DMS 273 (cell line): ENCODE results near the gene KPNA6.
"Not testable (repeated sequence)": the region's sequence is repeated elsewhere in the genome, so short reads cannot be mapped to it uniquely, and the experiment has no call there.

Experiments used
- DNase-seq: peaks from one replicate; lab custom pipeline; 2025; ENCODE audit not compliant: unreplicated experiment; lab: John Stamatoyannopoulos, UW

Gene KPNA6

DNA sequence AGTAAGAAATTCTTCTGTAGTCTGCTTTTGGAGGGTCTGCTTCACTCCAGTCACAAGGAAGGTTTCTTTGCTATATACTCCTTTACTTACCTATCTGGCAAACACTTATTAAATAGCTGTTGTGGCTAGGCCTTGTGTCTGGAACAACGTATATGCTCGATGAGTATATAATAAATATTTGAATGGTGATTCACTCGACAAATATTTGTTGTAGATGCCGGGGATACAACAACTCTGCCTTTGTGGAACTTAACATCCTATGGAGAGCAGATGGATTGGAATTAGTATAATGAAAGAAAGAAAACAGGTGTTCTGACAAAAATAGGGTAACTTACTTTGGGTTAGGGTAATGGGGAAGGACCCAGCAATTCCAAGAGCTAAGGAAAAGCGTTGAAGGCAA, 31.1 kb downstream of the KPNA6 start:
- DNase-seq = no peak

DNA sequence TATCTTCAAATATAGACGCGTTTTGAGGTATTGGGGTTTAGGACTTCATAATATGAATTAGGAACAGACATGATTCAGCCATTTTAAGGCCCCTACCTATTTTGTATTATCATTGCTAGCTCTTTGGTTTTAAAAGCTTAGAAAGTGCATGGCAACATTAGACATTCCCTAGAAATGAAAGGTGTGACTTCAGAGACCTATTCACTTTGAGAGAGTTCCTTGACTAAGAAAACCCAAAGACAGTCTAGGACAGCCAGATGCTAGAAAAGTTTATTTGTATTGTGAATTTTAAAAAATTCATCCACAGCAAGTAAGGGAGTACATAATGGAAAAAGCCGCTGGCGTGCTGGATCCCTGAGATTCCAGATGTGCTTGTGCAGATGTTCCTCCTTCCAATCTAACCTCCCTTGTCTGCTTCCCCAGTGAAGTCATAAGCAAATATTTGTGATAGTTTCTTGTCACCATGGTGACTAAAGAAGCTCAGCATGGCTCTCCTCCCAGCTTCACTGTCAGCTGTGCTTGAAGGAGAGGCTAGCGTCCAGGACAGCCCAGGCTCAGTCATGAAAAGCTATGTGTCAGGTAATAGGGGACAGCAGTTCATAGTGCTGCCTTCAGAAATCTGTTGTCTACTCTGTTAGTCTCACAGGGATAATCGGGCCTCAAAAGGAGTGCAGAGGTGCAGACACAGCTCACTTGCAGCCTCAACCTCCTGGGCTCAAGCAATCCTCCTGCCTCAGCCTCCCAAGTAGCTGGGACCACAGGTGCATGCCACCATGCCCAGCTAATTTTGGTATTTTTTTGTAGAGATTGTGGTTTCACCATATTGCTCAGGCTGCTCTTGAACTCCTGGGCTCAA, 34.8 kb downstream of the KPNA6 start:
- peak; percentile 56 for DNase-seq

DNA sequence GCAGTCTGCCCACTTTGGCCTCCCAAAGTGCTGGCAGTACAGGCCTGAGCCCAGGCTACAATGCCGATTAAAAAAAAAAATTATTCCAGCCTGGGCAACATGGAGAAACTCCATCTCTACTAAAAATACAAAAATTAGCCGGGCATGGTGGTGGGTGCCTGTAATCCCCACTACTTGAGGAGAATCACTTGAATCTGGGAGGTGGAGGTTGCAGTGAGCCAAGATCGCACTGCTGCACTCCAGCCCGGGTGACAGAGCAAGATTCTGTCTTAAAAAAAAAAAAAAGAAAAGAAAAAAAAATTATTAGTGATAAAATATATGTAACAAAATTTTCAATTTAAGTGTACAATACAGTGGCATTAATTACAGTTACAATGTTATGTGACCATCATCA, 35.4 kb downstream of the KPNA6 start:
- DNase-seq = not testable (repeated sequence)

DNA sequence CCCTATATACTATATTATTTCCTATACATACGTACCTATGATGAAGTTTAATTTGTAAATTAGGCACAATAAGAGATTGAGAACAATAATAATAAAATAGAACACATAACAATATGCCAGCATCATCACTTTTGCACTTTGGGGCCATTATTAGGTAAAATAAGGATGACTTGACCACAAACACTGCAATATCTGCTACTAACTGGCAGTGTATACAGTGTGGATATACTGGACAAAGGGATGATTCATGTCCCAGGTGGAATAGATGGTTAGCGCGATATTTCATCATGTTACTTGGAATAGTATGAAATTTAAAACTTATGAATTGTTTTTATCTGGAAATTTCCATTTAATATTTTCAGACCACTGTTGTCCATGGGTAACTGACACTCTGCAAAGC, 36.2 kb downstream of the KPNA6 start:
- DNase-seq = no peak

DNA sequence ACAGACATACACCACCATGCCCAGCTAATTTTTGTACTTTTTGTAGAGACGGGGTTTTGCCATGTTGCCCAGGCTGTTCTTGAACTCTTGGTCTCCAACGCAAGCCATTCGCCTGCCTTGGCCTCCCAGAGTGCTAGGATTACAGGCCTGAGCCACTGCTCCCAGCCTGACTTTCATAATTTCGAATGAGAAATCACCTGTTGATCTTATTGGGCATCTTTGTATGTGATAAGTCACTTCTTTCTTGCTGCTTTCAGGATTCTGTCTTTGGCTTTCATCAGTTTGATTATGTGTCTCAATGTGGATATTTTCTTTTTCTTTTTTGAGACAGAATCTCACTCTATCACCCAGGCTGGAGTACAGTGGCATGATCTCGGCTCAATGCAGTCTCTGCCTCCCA, 39.9 kb downstream of the KPNA6 start:
- not testable (repeated sequence) for DNase-seq

DNA sequence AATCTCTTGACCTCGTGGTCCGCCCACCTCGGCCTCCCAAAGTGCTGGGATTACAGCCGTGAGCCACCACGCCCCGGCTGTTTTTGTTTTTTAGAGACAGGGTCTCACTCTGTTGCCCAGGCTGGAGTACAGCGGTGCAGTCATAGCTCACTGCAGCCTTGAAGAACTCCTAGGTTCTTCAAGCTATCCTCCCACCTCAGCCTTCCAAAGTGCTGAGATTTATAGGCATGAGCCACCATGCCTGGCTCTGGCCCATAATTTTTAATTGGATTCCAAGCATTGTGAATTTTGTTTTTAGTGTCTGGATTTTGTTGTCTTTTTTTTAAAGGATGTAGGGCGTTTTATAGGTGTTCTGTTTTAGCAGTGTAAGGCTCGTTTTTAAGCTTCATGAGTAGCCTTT, 43.0 kb downstream of the KPNA6 start:
- no peak for DNase-seq

DNA sequence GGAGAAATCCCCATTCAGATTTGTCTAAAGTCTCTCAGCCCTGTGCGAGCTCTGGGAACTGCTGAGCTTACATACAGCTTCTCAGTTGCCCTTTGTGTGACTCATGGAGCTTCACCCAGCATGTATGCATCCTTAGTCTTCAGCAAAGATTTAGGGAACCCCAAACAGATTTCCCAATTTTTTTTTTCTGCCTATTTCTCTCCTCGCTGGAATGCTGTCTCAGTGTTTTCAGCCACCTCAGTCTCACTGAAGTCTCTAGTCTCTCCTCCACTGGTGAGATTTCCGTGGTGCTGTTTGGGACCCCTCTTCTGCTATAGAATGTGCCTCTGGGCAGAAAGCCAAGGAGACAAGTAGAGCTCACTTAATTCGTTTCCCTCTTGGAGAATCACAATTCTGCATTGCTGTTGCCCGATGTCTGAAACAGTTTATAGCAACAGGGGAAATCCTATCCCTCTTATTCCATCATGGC, 43.5 kb downstream of the KPNA6 start:
- peak; percentile 66 for DNase-seq

DNA sequence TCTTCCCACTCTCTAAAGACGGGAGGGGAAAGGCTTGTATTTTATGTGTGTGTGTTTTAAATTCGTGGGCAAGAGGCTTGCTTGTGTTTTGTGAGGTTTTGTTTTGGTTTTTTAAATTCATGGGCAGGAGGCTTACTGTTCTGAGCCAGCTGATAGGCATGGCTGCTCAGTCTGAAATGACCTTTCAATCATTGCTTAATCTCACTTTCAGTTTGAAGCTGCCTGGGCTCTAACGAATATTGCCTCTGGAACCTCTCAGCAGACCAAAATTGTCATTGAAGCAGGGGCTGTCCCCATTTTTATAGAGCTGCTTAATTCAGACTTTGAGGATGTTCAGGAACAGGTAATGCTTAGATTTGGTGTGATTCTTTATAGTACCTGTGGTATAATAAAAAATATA, 51.3 kb downstream of the KPNA6 start:
- DNase-seq = no peak

DNA sequence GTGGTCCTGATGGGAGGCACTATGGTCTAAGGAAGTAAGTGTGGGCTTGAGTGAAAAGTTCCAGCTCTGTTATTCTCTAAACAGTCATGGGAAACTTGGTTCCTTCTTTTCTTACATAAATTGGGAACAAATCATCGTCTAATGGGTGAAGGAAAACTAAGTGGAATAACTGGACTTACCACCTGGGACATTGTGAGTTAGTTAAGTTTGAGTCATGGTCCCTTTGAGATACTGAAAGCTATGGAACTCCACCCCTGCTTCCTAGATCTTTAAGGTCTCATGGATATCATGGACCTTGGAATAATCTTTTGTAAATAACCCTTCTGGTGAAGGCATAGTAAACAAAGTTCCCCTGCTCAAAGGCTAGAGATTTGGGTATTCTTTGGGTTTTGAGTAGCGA, 55.5 kb downstream of the KPNA6 start:
- DNase-seq = no peak

DNA sequence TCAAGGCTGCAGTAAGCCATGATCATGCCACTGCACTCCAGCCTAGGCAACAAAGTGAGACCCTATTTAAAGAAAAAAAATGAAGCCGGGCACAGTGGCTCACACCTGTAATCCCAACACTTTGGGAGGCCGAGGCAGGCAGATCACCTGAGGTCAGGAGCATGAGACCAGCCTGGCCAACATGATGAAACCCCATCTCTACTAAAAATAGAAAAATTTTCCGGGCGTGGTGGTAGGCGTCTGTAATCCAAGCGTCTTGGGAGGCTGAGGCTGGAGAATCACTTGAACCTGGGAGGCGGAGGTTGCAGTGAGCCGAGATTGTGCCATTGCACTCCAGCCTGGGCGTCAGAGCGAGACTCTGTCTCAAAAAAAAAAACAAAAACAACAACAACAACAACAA, 57.8 kb downstream of the KPNA6 start:
- DNase-seq = not testable (repeated sequence)

DNA sequence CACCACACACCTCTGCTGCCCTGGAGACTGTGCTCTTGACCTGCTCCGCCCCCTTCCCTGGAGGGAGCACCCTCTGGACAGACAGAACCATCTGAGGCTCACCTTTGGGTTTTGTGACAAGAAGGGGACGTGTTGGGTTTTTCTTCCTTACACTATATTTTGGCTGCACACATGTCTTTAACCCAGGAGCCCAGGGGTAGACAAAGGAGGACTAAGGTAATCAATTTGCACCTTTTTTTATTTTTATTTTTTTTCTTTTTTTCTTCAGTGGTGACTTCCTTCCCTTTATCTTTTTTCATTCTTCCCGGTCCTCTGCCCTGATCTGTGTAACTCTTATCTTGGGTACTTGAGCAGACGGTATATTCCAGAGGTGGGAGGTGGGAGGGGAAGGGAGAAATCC, 63.1 kb downstream of the KPNA6 start:
- no peak for DNase-seq

DNA sequence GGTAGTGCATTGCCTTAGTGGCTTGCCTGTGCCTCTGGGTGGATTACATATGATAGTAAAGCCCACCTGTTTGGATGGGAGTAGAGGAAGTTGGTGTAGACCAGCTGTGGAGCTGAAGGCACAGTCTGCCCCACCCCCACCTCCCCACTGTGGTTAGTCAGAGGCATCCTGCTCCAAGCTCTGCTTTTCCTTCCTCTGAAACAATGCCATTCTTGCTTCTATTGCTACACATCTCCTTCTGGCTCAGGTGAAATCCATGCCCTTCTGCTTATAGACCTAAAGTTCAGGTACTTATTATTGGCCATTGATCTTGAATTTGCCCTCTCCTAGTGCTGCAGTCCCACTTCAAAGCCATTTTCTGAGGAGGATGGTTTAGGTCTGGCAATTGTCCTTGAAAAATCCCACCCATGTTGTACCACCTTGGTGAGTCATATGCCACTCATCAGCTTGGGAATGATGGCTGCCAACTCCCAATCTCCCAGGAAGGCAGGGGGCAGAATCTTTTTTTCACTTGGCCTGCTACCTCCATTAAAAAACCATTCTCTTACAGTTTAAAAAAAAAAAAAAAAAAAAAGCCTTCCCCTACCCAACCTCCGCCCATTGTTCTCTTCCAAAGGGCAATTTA, 64.9 kb downstream of the KPNA6 start:
- DNase-seq = no peak

DNA sequence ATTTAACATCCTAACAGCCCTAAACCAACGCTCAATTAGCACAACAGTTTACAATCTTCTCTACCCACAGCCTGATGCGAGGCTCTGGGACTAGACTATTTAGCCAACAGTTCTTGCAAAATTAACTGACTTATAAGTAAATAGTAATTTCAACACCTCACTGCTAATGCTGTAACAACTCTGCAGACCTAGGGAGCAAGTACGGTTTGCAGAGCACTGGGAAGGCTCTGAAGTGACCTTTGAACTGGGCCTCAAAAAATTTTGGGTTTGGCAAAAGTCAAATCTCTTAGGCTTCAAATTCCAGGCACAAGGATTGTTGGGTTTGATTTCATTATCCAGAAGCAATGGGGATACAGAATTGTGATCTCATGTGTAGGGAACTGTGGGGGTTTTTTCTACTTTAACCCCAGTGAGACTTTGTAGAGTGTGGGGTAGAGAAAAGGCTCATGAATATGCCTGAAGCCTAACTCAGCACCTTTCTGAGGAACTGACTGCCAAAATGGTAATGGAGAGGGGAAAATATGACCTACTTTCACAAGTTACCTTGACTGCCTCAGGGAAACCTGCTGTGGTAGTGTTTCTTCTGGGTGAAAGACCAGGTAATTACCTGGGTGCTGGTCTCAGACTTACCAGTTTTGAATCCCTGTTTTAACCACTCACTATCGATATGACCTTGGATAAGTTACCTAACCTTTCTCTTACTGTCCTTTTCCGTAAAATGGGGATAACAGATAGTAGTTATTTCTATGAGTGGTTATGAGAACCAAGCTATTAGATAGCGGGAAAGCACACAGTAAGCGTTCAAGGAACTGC, 70.7 kb downstream of the KPNA6 start:
- DNase-seq = no peak

DNA sequence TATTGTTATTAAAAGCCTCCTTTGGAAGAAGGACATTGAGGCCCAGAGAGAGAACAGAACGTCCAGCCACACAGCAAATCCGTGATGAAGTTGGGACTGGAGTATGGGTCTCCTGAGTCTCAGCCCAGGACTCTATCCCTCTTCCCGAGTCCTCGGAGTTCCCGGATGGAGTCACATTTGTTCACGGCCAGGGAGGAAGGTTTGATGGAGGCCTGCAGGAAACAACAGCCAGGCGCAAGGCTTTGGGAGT, 71.3 kb downstream of the KPNA6 start:
- no peak for DNase-seq

DNA sequence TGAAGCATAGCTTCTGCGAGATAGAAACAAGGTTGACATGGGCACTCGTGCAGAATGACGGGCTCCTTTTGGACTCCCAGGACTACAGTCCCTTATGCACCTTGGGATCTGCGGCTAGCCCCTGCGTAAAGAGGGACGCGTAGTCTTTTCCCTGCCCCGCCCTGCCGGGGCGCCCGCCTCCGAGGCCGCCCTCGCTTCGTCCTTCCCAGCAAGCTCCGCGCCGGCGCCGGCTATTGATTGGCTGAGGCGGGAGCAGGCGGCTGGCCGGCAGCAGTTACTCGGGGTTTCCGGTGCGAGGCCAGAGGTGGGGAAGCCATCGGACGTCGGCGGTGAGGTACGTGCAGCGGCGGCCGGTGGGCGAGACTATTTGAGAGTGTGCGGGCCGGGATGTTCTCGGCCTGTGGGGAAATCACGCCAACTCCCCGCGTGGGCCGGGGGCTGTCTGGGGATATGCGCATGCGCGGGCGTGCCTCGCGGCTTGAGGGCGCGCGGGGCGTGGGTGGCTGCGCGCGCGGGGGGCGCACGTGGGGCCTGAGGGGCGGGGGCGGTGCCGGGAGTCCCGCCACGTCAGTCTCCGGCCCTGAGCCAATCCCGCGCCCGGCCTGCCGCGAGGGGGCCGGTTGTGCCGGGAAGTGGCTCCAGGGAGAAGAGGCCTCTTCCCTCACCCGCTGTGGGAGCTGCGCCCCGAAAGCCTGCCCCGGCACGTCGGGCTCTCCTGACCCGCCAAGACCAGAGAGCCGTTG, 71.8 kb downstream of the KPNA6 start, which contains the start of gene TXLNA:
TXLNA (plus strand) TSS at position 233 of the 743 bp plus-strand sequence. CDS start 671 bp downstream, outside the sequence.
- DNase-seq = peak; percentile 94

DNA sequence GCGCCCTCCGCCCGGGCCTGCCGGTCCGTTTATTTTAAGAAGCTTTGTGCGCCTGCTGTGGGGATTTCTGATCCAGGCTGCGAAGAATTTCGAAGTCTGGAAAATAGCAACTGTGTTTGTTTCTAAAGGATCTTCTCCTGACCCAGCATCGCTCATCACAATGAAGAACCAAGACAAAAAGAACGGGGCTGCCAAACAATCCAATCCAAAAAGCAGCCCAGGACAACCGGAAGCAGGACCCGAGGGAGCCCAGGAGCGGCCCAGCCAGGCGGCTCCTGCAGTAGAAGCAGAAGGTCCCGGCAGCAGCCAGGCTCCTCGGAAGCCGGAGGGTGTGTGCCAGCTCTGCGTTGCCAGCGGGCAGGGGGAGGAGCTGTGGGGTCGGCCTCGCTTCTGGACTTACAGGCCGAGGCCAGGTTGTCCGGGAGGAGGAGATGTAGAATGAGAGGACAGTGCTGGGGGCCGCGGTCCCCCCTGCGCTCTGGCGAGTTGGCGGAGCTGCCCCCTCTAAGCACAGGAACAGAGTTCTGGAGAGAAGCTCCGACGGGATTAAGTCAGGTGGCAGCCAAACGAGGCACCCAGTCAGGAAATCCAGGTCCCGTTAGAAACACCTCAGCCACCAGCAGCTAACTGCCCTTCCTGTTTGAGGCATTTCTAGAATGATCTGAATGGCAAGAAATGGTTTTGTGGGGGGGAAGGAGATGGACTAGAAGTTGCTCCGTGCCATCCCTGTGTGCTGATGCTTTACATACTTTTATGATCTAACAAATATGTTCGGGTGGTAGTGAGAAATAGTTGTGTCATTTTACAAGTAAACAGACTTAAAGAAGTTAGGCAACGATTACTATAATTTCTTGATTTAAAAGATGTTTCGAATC, 72.6 kb downstream of the KPNA6 start:
- peak; percentile 83 for DNase-seq

DNA sequence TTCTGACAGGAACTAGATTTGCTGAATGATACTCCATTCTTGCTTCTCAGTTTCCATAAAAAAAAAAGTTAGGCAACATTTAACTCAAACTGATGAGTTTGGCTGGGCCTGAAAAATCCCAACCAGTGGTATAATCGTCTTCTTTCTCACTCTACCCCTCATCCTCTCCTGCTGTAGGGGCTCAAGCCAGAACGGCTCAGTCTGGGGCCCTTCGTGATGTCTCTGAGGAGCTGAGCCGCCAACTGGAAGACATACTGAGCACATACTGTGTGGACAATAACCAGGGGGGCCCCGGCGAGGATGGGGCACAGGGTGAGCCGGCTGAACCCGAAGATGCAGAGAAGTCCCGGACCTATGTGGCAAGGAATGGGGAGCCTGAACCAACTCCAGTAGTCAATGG, 73.2 kb downstream of the KPNA6 start:
- DNase-seq = no peak

DNA sequence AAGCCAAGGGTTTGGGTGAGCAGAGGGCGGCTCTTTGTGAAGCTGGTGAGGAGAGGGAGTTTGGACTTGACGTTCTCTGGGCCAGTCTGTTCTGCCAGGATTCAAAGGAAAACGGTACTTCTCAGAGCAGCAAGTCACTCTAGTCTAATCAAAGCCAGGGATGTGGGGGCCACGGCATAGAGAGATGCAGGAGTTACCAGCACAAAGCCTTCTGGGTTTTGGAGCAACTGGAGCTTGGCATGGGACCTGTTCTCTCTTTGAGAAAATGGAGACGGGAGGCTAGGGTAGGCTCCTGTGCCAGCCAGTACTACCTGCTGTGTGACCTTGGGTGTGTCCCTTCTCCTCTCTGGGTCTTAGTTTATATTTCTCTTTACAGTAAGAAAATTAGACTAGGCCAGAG, 73.7 kb downstream of the KPNA6 start:
- DNase-seq = no peak

DNA sequence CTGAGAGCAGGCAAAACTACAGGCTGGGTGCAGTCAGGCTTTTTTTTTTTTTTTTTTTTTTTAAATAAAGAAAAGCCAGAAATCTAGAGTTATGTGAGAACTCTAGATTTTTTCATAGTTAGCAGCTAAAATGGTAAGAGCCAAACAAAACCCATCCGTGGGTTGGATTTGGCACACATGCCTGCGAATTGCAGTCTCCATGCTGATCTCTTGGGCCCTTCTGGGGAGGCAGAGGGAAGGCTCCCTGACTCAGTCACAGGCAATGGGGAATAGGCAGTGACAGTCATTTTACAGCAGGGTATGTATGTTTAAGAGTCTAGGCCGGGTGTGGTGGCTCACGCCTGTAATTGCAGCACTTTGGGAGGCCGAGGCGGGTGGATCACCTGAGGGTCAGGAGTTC, 74.2 kb downstream of the KPNA6 start:
- DNase-seq = no peak

DNA sequence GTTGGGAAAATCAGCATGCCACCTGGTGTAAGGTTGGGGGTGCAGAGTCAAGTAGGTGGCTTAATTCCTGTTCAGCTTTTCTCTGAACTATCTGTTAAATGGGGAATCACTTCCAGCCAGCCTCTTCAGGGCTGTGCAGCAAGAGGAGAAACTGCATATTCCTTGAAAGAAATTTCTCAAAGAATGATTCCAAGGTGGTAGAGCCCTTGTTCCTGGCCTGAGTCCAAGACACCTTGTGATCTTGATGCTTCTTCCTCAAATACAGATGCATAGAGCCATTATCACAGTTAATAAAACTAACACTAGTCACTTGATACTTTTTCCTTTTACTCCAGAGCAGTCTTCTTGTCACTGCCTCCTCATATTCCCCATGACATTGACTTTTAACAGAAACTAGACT, 76.8 kb downstream of the KPNA6 start:
- DNase-seq = no peak
